PC-3 (cell line): ENCODE data around the gene OR5K3.

Experiments
- EZH2 ChIP-seq: fragments of 300-600 bp; sonication (generic); IDR thresholded peaks from one replicate; pipeline ENCODE4 v1.6.1; 2017; ENCODE audit warnings: antibody characterized with exemption, mild to moderate bottlenecking, low read length; ENCODE audit not compliant: unreplicated experiment
- TF ChIP-seq, protein P1 (sequence below): fragments of 300-600 bp; sonication (generic); conservative IDR thresholded peaks from 2 replicates; pipeline ENCODE4 v1.5.1; 2017; ENCODE audit warnings: antibody characterized with exemption, low read depth, mild to moderate bottlenecking, low read length

DNA sequence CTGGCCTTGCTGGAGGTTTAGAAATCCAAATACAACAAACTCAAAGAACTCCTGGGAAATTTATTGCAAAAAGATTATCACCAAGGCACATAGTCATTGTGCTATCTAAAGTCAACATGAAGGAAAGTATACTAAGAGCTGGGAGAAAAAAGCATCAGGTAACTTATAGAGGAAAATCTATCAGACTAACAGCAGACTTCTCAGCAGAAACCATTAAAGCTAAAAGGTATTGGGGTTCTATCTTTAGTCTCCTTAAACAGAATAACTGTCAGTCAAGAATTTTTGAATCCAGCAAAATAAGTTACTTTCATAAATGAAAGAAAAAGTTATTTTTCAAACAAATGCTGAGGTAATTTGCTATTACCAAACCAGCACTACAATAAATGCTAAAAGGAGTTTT is 8.0 kb downstream of the OR5K3 start:
- TF ChIP-seq, protein P1, sequence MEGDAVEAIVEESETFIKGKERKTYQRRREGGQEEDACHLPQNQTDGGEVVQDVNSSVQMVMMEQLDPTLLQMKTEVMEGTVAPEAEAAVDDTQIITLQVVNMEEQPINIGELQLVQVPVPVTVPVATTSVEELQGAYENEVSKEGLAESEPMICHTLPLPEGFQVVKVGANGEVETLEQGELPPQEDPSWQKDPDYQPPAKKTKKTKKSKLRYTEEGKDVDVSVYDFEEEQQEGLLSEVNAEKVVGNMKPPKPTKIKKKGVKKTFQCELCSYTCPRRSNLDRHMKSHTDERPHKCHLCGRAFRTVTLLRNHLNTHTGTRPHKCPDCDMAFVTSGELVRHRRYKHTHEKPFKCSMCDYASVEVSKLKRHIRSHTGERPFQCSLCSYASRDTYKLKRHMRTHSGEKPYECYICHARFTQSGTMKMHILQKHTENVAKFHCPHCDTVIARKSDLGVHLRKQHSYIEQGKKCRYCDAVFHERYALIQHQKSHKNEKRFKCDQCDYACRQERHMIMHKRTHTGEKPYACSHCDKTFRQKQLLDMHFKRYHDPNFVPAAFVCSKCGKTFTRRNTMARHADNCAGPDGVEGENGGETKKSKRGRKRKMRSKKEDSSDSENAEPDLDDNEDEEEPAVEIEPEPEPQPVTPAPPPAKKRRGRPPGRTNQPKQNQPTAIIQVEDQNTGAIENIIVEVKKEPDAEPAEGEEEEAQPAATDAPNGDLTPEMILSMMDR: no peak
- TF ChIP-seq EZH2: no peak
